ENCODE measurements around the gene TDP2.

- TF ChIP-seq, protein P1, sequence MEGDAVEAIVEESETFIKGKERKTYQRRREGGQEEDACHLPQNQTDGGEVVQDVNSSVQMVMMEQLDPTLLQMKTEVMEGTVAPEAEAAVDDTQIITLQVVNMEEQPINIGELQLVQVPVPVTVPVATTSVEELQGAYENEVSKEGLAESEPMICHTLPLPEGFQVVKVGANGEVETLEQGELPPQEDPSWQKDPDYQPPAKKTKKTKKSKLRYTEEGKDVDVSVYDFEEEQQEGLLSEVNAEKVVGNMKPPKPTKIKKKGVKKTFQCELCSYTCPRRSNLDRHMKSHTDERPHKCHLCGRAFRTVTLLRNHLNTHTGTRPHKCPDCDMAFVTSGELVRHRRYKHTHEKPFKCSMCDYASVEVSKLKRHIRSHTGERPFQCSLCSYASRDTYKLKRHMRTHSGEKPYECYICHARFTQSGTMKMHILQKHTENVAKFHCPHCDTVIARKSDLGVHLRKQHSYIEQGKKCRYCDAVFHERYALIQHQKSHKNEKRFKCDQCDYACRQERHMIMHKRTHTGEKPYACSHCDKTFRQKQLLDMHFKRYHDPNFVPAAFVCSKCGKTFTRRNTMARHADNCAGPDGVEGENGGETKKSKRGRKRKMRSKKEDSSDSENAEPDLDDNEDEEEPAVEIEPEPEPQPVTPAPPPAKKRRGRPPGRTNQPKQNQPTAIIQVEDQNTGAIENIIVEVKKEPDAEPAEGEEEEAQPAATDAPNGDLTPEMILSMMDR (IDR thresholded peaks at IDR 0.05 in 2 of 3, conservative IDR thresholded peaks at IDR 0.05 in 1 of 3; ENCODE audit: insufficient read depth in 2 of 3, low read depth in 1 of 3, low read length in 3 of 3): no peak
- TF ChIP-seq POLR3A (IDR thresholded peaks at IDR 0.05; ENCODE audit: borderline replicate concordance, extremely low read depth, insufficient read depth, insufficient read length): no peak
- no peak for TF ChIP-seq ZFP30 (CRISPR knock-in tag; IDR thresholded peaks at IDR 0.05; ENCODE audit: borderline replicate concordance)
- TF ChIP-seq POLR2AphosphoS2 (IDR thresholded peaks at IDR 0.05; ENCODE audit: low read length): no peak
- TF ChIP-seq, protein P2, sequence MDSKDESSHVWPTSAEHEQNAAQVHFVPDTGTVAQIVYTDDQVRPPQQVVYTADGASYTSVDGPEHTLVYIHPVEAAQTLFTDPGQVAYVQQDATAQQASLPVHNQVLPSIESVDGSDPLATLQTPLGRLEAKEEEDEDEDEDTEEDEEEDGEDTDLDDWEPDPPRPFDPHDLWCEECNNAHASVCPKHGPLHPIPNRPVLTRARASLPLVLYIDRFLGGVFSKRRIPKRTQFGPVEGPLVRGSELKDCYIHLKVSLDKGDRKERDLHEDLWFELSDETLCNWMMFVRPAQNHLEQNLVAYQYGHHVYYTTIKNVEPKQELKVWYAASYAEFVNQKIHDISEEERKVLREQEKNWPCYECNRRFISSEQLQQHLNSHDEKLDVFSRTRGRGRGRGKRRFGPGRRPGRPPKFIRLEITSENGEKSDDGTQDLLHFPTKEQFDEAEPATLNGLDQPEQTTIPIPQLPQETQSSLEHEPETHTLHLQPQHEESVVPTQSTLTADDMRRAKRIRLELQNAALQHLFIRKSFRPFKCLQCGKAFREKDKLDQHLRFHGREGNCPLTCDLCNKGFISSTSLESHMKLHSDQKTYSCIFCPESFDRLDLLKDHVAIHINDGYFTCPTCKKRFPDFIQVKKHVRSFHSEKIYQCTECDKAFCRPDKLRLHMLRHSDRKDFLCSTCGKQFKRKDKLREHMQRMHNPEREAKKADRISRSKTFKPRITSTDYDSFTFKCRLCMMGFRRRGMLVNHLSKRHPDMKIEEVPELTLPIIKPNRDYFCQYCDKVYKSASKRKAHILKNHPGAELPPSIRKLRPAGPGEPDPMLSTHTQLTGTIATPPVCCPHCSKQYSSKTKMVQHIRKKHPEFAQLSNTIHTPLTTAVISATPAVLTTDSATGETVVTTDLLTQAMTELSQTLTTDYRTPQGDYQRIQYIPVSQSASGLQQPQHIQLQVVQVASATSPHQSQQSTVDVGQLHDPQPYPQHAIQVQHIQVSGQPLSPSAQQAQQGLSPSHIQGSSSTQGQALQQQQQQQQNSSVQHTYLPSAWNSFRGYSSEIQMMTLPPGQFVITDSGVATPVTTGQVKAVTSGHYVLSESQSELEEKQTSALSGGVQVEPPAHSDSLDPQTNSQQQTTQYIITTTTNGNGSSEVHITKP (IDR thresholded peaks at IDR 0.05; ENCODE audit: partially characterized antibody): no peak
- TF ChIP-seq TAF1 (IDR thresholded peaks at IDR 0.05; ENCODE audit: control insufficient read depth, extremely low read depth, insufficient read depth, low read length, severe bottlenecking): no peak
These were observed 44.9 kb downstream of the TDP2 start for GRCh38 chr6:24621626-24622289.
